CD14-positive monocyte (primary cell): Measurements from ENCODE around the gene PSMB11. TPM values are rescaled to one million over a fixed set of nuclear protein-coding genes. Genes with fewer than 3 reads are reported as not detected.

ENCODE experiments used
- DNase-seq, 3 donors: peaks; one replicate each; pipeline ENCODE4 v3.0.0-alpha.2; 2011 to 2022
- H2AFZ ChIP-seq: 2 replicates; pipeline ENCODE4 v1.6.0; 2012; ENCODE audit warnings: mild to moderate bottlenecking, low read depth, low read length, inconsistent platforms; ENCODE audit not compliant: insufficient read depth, poor library complexity, severe bottlenecking
- H3K27ac ChIP-seq, 2 donors: 1 replicate in 1 of 2; 2 replicates in 1 of 2; pipeline ENCODE4 v1.5.1; 2012 to 2013; ENCODE audit warnings: low read length in 2 of 2, control low read depth in 1 of 2, inconsistent platforms in 1 of 2, low read depth in 1 of 2, mild to moderate bottlenecking in 1 of 2
- H3K27me3 ChIP-seq, 2 donors: one replicate each; pipeline versions ENCODE4 v1.6.0 to v1.6.1; 2011 to 2013; ENCODE audit warnings: low read length in 2 of 2; ENCODE audit not compliant: control insufficient read depth in 2 of 2, insufficient read depth in 2 of 2
- H3K36me3 ChIP-seq, 2 donors: replicated peaks in 1 of 2; 1 replicate in 1 of 2; 2 replicates in 1 of 2; pipeline versions ENCODE4 v1.5.1 to v1.6.1; 2012 to 2013; ENCODE audit warnings: low read length in 2 of 2, control low read depth in 1 of 2, inconsistent platforms in 1 of 2, mild to moderate bottlenecking in 1 of 2; ENCODE audit not compliant: insufficient read depth in 2 of 2, control insufficient read depth in 1 of 2
- H3K4me1 ChIP-seq, 2 donors: 1 replicate in 1 of 2; 2 replicates in 1 of 2; pipeline versions ENCODE4 v1.5.1 to v1.6.1; 2012 to 2013; ENCODE audit warnings: low read length in 2 of 2, control low read depth in 1 of 2, inconsistent platforms in 1 of 2, mild to moderate bottlenecking in 1 of 2, moderate library complexity in 1 of 2; ENCODE audit not compliant: insufficient read depth in 2 of 2, control insufficient read depth in 1 of 2
- H3K4me2 ChIP-seq: replicated peaks from 2 replicates; pipeline ENCODE3; 2012; ENCODE audit warnings: low read length, moderate library complexity, mild to moderate bottlenecking; ENCODE audit not compliant: poor library complexity, severe bottlenecking; ENCODE audit errors: extremely low read depth
- H3K4me3 ChIP-seq, 3 experiments: fragments of 200-600 bp in 1 of 3; sonication (generic) in 1 of 3; replicated peaks in 1 of 3; 1 replicate in 2 of 3; 2 replicates in 1 of 3; pipeline ENCODE4 v1.5.1; 2011 to 2013; ENCODE audit warnings: low read length in 3 of 3, mild to moderate bottlenecking in 3 of 3, control low read depth in 2 of 3, low read depth in 2 of 3, inconsistent platforms in 1 of 3, moderate library complexity in 1 of 3
- H3K79me2 ChIP-seq: 2 replicates; pipeline ENCODE4 v1.6.0; 2012; ENCODE audit warnings: mild to moderate bottlenecking, control low read depth, inconsistent platforms, low read length, moderate library complexity; ENCODE audit not compliant: insufficient read depth
- H3K9ac ChIP-seq: 2 replicates; pipeline ENCODE4 v1.6.0; 2017; ENCODE audit warnings: low read length, mild to moderate bottlenecking; ENCODE audit not compliant: insufficient read depth, poor library complexity, severe bottlenecking
- H3K9me3 ChIP-seq, 2 donors: replicated peaks in 1 of 2; 1 replicate in 1 of 2; 2 replicates in 1 of 2; pipeline versions ENCODE4 v1.5.1 to v1.6.1; 2012 to 2013; ENCODE audit warnings: low read length in 2 of 2, control low read depth in 1 of 2; ENCODE audit not compliant: control insufficient read depth in 1 of 2, insufficient read depth in 1 of 2
- H4K20me1 ChIP-seq: 2 replicates; pipeline ENCODE4 v1.6.0; 2012; ENCODE audit warnings: mild to moderate bottlenecking, low read length, control low read depth, moderate library complexity; ENCODE audit not compliant: insufficient read depth
- H3K27ac Mint-ChIP-seq, 7 donors: one replicate each; pipeline ENCODE4 v1.8.0; 2020; ENCODE audit warnings: mild to moderate bottlenecking in 7 of 7, mixed read lengths in 7 of 7, moderate library complexity in 6 of 7, inconsistent platforms in 2 of 7
- H3K27me3 Mint-ChIP-seq, 3 donors: one replicate each; pipeline ENCODE4 v1.8.0; 2021 to 2022; ENCODE audit warnings: low read depth in 3 of 3, mild to moderate bottlenecking in 3 of 3, mixed read lengths in 3 of 3, moderate library complexity in 3 of 3, inconsistent platforms in 1 of 3
- H3K36me3 Mint-ChIP-seq, 2 donors: one replicate each; pipeline ENCODE4 v1.8.0; 2020; ENCODE audit warnings: mixed read lengths in 2 of 2, inconsistent platforms in 1 of 2, mild to moderate bottlenecking in 1 of 2
- H3K4me1 Mint-ChIP-seq: one replicate; pipeline ENCODE4 v1.8.0; 2020; ENCODE audit warnings: mild to moderate bottlenecking, mixed read lengths
- H3K4me3 Mint-ChIP-seq, 2 donors: one replicate each; pipeline ENCODE4 v1.8.0; 2020; ENCODE audit warnings: mild to moderate bottlenecking in 2 of 2, mixed read lengths in 2 of 2, moderate library complexity in 1 of 2
- H3K9me3 Mint-ChIP-seq, 7 donors: one replicate each; pipeline ENCODE4 v1.8.0; 2020 to 2022; ENCODE audit warnings: mixed read lengths in 7 of 7, mild to moderate bottlenecking in 6 of 7, moderate library complexity in 6 of 7, inconsistent platforms in 2 of 7
- CTCF ChIP-seq: fragments of 200-600 bp; IDR thresholded peaks from one replicate; pipeline ENCODE4 v1.8.0; 2022; ENCODE audit warnings: antibody characterized with exemption, mild to moderate bottlenecking
- WGBS: methylation state at CpG from one replicate; pipeline ENCODE4 v1.1.5; 2013; ENCODE audit warnings: missing lambda C conversion rate; ENCODE audit not compliant: insufficient coverage; 5-methylcytosine and 5-hydroxymethylcytosine counted together
- intact Hi-C, 2 donors: fragments of 100-400 bp; cut with micrococcal nuclease; formaldehyde crosslinking; loops; one replicate each; pipeline versions ENCODE4 v1.15.0 to v1.15.1; 2023
- polyA plus RNA-seq, 3 donors: library from polyadenylated mRNA; depleted of rRNA in 1 of 3; unstranded in 2 of 3; stranded (reverse) in 1 of 3; fragments of 300-500 nt in 2 of 3; fragments of >200 nt in 1 of 3; fragmentation: Illumina TruSeq in 2 of 3; gene quantifications; 1 replicate in 2 of 3; 2 replicates in 1 of 3; pipeline ENCODE4 v1.2.3, GENCODE V29; 2012 to 2021

PSMB11 gene
- polyA plus RNA-seq, 3 donors, result not detected

- Mint-ChIP-seq H3K9me3 (peaks cover 0 to 2% (median 0%) of the 10 kb centered on the region in 7 donors), H3K4me1 (peaks cover 8% of the 10 kb centered on the region), H3K27me3 (peaks cover 3 to 11% (median 6%) of the 10 kb centered on the region in 3 donors)
These were observed 1.9 kb upstream of the PSMB11 start for GRCh38 chr14:23040100-23040499.

GRCh38 chr14:23041729-23042128 is 283 bp upstream of the PSMB11 start:
- no peaks in the 10 kb centered on the region for H4K20me1 ChIP-seq
- DNase-seq, result no peak
- WGBS, result 73% methylated on average over 2 of the region's 8 CpGs
- no peak overlapping the region for H2AFZ ChIP-seq
- H3K27ac ChIP-seq, result no peak overlapping the region
- Mint-ChIP-seq H3K36me3 (no peaks in the 10 kb centered on the region), H3K9me3 (peaks cover 0 to 2% (median 0%) of the 10 kb centered on the region in 7 donors), H3K27me3 (peaks cover 3 to 11% (median 11%) of the 10 kb centered on the region in 3 donors), H3K4me3 (no peak overlapping the region), H3K4me1 (peaks cover 8% of the 10 kb centered on the region), H3K27ac (peak overlapping the region in 1 of 7 donors; percentile 26)
- no peak overlapping the region for H3K9ac ChIP-seq
- no peaks in the 10 kb centered on the region for H3K36me3 ChIP-seq
- intact Hi-C loops, result no loop called here
- H3K9me3 ChIP-seq, result no peaks in the 10 kb centered on the region
- no peak for TF ChIP-seq CTCF
- no peaks in the 10 kb centered on the region for H3K79me2 ChIP-seq
- no peak overlapping the region for H3K4me3 ChIP-seq
- H3K27me3 ChIP-seq, result no peaks in the 10 kb centered on the region
- no peak overlapping the region for H3K4me2 ChIP-seq
- no peaks in the 10 kb centered on the region for H3K4me1 ChIP-seq

More at GRCh38 chr14:23040100-23040499, 1.9 kb upstream of the PSMB11 start:
- Histone ChIP-seq H3K79me2 (no peaks in the 10 kb centered on the region), H3K4me1 (peaks cover 4 to 5% of the 10 kb centered on the region in 2 donors), H4K20me1 (no peaks in the 10 kb centered on the region), H3K36me3 (no peaks in the 10 kb centered on the region), H3K27me3 (no peaks in the 10 kb centered on the region), H3K27ac (no peak overlapping the region), H3K9ac (no peak overlapping the region), H3K4me2 (no peak overlapping the region), H2AFZ (no peak overlapping the region), H3K4me3 (no peak overlapping the region), H3K9me3 (no peaks in the 10 kb centered on the region)
- Mint-ChIP-seq H3K27ac (no peak overlapping the region), H3K4me3 (no peak overlapping the region), H3K36me3 (no peaks in the 10 kb centered on the region)
- DNase-seq, result no peak
- intact Hi-C loops, result no loop called here
- no peak for TF ChIP-seq CTCF
- WGBS, result 100% methylated on average over 2 of the region's 4 CpGs
